Activated CD8-positive, alpha-beta memory T cell treated with anti-CD3 and anti-CD28 coated beads, Interleukin-2, amount 50 U/mL, for 1 hour (primary cell): ENCODE data around the gene ZNF835.
"Not testable (repeated sequence)": the region's sequence is repeated elsewhere in the genome, so short reads cannot be mapped to it uniquely, and the experiment has no call there.

Experiments used
- DNase-seq: peaks from one replicate; pipeline ENCODE4 v3.0.0-alpha.2; 2020; ENCODE audit errors: extremely low read depth

Gene ZNF835

GRCh38 chr19:56671613-56671994 is at the start of gene ZNF835:
Gene ZNF835 (minus strand): TSS chr19:56671757. CDS start chr19:56665198, 6,559 bp downstream.
- DNase-seq = peak; percentile 31

DNA sequence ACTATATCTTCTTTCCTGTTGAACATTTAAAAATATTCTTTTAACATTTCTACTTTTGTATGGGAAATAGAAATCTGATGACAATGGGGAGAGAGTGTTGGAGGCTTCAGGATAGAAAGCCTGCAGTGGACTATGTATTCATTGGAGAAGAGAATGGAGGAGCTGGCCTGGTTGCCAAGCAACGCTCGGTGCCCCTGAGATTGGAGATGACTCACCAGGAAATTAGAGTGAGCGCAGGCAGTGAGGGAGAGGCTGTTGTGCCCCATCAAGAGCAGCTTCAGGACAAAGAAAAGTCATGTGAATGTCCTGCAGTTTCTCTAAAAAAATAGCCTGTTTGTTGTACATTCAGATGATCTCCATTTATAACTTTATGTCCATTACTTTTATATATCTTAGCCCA is 48.7 kb upstream of the ZNF835 start:
- DNase-seq = no peak

- DNase-seq = no peak
Measured at GRCh38 chr19:56718231-56718630, 46.7 kb upstream of the ZNF835 start.

DNA sequence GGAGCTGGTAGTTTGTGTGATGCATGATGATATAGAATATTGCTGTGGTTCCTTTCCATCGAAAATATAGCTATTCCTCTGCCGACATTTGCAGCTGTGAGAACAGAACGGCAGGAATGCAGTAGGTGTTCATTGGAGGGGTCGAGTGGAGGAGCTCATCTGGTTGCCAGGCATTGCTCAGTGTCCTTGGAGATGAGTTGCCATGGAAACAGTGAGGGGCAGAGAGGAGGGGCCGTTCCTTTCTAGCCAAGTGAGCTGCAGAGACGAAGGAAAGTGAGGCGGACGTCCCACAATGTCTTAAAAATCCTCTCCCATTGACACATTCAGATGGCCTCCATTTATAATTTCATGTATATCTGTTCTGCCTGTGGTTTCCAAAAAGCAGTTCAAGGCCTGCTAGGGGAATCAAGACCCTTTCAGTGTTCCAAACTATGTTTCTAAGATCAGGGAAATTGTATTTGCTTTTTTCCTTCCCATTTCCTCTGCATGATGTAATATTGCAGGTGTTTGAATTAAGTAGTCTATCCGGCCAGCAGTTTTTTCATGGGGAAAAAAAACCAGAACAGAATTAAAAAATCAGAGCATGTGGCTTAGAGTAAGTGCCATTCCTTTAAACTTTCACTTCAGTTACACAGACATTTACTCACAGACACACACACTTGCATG is 41.2 kb upstream of the ZNF835 start:
- no peak for DNase-seq

DNA sequence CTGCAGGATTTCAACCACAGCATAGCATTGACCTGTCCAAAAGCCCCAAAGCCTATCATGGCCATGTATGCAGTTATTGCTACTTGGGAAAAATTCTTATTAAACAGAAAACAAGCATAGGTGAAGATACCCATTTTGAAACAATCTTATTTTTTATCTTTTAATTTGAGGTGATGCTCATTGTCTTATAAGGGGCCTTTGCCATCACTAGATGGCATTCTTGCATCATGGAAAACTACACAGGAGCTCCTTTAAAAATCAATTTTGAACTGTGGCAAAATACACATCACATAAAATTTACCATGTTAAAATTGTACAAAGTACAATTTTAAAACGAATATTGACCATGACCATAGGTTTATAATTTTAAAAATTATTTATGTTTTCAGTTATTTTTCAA is 38.9 kb upstream of the ZNF835 start:
- DNase-seq = no peak

DNA sequence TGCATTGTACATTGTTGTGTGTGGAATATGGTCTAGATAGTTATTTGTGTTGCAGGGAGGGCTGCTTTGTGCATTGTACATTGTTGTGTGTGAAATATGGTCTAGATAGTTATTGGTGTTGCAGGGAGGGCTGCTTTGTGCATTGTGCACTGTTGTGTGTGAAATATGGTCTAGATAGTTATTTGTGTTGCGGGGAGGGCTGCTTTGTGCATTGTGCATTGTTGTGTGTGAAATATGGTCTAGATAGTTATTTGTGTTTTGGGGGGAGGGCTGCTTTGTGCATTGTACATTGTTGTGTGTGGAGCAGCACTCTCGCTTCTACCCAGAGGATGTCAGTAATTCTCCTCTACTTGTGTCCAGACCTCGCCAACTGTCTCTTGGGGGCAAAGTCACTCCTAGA is 36.3 kb upstream of the ZNF835 start:
- DNase-seq = no peak

DNA sequence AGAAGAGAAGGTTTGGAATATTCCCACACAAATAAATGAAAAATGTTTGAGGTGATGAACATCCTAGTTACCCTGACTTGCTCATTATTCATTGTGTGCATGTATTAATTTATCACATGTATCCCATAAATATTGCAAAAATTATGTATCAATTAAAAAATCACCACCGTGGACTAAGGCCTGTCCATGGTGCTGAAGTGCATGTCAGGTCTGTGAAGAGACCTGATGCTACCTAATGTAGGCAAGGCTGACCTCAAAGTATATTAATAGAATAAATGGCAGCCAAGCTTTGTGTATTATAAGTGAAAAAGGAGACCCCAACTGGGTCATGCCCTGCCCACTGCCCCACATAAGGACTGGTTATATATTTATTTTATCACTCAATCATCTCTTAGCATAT is 34.4 kb upstream of the ZNF835 start:
- DNase-seq = no peak

GRCh38 chr19:56701895-56702294 is 30.3 kb upstream of the ZNF835 start:
- no peak for DNase-seq

DNA sequence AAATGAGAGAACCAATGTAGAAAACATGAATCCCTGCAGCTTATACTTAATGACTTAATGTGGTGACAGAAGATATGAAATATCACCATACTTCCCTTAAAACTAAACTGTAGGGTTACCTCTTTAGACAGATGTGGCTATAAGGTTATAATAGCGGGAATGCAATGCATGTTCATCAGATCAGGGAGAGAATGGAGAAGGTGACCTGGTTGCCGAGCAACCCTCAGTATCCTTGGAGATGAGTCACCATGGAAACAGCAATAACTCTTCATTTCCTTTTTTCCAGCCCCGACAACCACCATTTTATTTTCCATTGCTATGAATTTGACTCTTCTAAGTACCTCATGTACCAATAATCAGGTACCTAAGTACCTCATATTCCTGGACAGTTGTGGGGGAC is 28.0 kb upstream of the ZNF835 start:
- no peak for DNase-seq

DNA sequence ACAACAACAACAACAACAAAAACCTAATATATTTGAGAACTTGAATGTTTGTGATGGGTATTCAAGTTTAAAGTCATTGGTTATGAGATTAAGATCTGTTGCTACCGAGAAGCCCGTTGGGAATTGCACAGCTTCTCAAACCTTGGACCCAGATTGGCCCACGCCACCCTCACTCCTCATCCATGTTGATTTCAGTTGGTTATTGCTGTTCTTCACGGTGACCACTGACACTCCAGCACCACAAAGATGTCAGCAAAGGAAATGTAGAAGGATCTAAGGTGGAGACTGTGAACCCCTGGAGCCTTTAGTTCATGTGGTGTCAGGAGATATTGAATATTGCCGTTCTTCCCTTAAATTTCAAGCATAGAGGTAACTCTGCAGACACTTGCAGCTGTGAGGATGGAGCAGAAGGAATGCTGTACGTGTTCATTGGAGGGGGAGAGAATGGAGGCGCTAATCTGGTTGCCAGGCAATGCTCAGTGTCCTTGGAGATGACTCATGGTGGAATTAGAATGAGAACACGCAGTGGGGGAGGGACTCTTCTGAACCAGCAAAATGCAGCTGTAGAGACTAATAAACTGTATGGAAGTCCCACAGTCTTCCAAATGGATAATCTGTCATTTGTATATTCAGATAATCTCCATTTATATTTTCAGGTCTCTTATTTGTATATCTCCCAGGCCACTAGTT is 20.8 kb upstream of the ZNF835 start:
- DNase-seq = no peak

GRCh38 chr19:56690670-56691069 is 19.1 kb upstream of the ZNF835 start:
- DNase-seq = no peak

DNA sequence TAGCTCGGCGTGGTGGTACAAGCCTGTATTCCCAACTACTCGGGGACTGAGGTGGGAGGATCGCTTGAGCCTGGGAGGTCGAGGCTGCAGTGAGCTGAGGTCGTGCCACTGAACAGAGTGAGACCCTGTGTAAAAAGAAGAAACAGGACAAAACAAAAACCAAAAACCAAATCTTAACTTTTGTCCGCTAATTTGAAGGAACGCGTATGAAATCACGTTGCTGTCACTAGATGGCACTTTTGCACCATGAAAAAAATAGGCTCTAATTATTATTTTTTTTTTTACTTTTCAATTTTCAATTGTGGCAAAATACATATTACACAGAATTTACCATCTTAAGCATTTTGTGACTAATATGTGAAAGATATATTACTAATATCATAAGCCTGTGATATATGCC is 17.6 kb upstream of the ZNF835 start:
- DNase-seq = no peak

DNA sequence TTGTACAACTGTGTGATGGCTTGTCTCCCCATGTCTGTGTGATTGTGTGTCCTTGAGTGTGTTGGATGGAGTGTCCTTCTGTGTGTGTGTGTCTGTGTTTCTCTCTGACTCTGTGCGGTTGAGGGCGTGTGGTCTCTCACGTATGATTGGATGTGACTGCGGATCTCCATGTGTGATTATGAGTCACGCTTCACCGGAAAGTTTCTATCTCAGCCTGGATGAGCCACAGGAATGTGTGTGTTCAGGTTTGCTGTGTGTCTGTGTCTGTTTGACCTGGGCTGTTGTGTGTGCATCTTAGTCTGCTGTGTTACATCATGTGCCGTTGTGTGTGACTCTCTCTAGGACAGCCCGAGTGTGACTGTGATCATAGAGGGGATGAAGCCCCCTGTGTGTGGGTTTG is 15.5 kb upstream of the ZNF835 start:
- DNase-seq = no peak

GRCh38 chr19:56683116-56683515 is 11.6 kb upstream of the ZNF835 start:
- DNase-seq = no peak

GRCh38 chr19:56681702-56682101 is 10.1 kb upstream of the ZNF835 start:
- DNase-seq = no peak

GRCh38 chr19:56678205-56678604 is 6.6 kb upstream of the ZNF835 start:
- DNase-seq = no peak

GRCh38 chr19:56672610-56673009 is 1.1 kb upstream of the ZNF835 start:
- not testable (repeated sequence) for DNase-seq

GRCh38 chr19:56670961-56671612 is 470 bp downstream of the ZNF835 start:
- DNase-seq = no peak

DNA sequence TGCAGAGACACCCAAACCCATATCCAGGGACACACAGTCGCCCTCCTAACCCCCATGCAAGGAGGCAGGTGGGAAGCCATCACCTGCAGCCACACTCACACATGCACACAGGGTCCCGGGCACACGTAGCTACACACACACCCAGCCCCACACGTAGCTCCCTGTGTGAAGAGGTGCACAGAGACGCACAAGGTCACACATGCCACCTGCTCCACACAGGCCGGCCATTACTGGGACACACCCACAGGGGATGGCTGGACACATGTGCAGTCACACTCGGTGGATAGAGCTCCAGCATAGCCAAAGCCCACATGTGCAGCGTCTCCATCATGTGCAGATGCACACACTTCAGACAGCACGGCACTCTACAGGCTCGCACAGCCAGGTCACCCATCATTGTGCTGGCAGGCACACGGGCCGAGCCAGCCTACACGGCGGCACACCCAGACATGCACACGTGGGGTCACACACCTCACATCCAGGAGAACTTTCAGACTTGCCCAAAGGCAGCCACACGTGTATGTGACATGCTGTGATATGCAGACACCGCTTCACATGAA is 1.1 kb downstream of the ZNF835 start:
- DNase-seq = no peak

DNA sequence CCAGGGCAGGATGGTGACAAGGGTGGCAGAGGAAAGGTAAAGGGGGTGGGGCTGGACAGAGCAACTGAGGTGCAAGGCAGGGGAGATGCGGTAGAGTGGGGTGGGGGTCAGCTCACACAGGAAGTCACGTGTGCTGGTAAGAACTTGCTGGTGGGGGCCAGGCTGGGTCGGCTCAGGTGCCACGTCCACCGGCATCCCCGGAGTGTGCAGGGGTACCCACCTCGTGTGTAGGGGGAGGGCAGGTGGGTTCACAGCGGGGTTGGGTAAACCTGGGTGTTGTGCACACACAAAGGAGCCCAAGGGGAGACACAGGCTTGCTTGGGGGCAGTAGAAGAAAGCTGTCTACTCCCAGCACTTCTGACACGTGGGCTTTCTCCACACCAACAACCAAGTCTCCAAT is 2.9 kb downstream of the ZNF835 start:
- DNase-seq = no peak

DNA sequence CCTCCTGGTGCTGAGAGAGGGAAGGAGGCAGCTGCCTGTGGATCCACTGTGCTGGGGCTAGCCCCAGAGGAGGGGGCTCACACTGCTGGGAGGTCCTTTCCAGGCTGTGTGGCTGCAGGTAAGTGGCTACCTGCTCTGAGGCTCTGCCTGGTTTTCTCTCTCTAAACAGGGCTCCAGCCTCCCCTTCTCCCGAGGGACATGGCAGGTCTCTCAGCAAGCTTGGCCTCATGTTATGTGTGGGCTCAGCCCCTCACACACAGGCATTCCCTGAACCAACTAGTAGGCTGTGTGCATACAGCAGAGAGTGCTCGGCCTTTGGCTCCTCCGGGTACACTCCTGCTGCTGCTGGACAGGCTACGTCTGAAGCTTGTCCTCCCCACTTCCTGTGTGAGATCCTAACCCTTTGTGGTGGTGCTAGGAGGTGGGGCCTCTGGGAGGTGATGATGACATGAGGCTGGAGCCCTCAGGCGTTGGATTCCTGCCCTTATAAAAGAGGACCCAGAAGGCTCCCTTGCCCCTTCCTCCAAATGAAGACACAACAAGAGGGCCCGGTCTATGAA is 4.2 kb downstream of the ZNF835 start:
- DNase-seq = no peak

GRCh38 chr19:56664511-56664910 is 7.0 kb downstream of the ZNF835 start:
- DNase-seq = no peak
